Lower leg skin (tissue), 4 donors: ENCODE measurements around the gene CABCOCO1. TPM values are rescaled to one million over a fixed set of nuclear protein-coding genes. Genes with fewer than 3 reads are reported as not detected.

Experiments used
- DNase-seq, 2 donors: peaks; one replicate each; pipeline ENCODE4 v3.0.0-alpha.2; 2019; ENCODE audit warnings: low spot score in 2 of 2
- H3K4me3 ChIP-seq: fragments of 200-600 bp; sonication (generic); 2 replicates; pipeline ENCODE4 v1.5.1; 2017; ENCODE audit warnings: mild to moderate bottlenecking, low read depth; ENCODE audit not compliant: poor library complexity, severe bottlenecking
- CTCF ChIP-seq, 3 donors: fragments of 450-650 bp; IDR thresholded peaks; one replicate each; pipeline ENCODE4 v1.5.1; 2016; ENCODE audit warnings: antibody characterized with exemption in 3 of 3, mild to moderate bottlenecking in 3 of 3, moderate library complexity in 2 of 3
- POLR2A ChIP-seq, 2 donors: fragments of 450-650 bp; IDR thresholded peaks; one replicate each; pipeline ENCODE4 v1.6.1; 2016 to 2017; ENCODE audit warnings: antibody characterized with exemption in 2 of 2, mild to moderate bottlenecking in 1 of 2, moderate library complexity in 1 of 2
- WGBS, 2 donors: methylation state at CpG; one replicate each; pipeline ENCODE4 v1.1.5; 2018; 5-methylcytosine and 5-hydroxymethylcytosine counted together
- intact Hi-C: fragments of 100-400 bp; cut with DNase I; formaldehyde crosslinking; loops from one replicate; pipeline ENCODE4 v1.15.0; 2023; ENCODE audit warnings: low total_unique reads
- total RNA-seq, 4 donors: library from RNA; depleted of rRNA; stranded (reverse); fragments of >200 nt; gene quantifications; one replicate each; pipeline ENCODE4 v1.1.0, GENCODE V29; 2016

Gene CABCOCO1
- total RNA-seq, 4 donors from 2014 or later = 0.46 TPM; not detected in 3

GRCh38 chr10:61642676-61643075 lies 20.1 kb upstream of the CABCOCO1 start:
- intact Hi-C loops = no loop called here
- WGBS, 2 donors = 28 to 35% methylated on average over 4 of the region's 4 CpGs
- no peak for DNase-seq
- TF ChIP-seq CTCF (IDR thresholded peaks at IDR 0.05) (no peak), POLR2A (IDR thresholded peaks at IDR 0.05) (no peak)
- no peak overlapping the region for H3K4me3 ChIP-seq

- intact Hi-C loops = no loop called here
- DNase-seq = no peak
- TF ChIP-seq POLR2A (IDR thresholded peaks at IDR 0.05) = no peak
- TF ChIP-seq CTCF (IDR thresholded peaks at IDR 0.05) = no peak
- no peak overlapping the region for H3K4me3 ChIP-seq
- 53 to 58% methylated on average over 1 of the region's 1 CpG for WGBS, 2 donors
These were observed 19.4 kb upstream of the CABCOCO1 start for GRCh38 chr10:61643316-61643751.

- TF ChIP-seq POLR2A (IDR thresholded peaks at IDR 0.05) (no peak), CTCF (IDR thresholded peaks at IDR 0.05) (no peak)
- intact Hi-C loops = no loop called here
- no peak for DNase-seq
- H3K4me3 ChIP-seq = no peak overlapping the region
- 60 to 61% methylated on average over 2 of the region's 2 CpGs for WGBS, 2 donors
These were observed 9.0 kb upstream of the CABCOCO1 start for GRCh38 chr10:61653699-61654098.

- no peak overlapping the region for H3K4me3 ChIP-seq
- TF ChIP-seq CTCF (IDR thresholded peaks at IDR 0.05) = no peak
- no peak for TF ChIP-seq POLR2A (IDR thresholded peaks at IDR 0.05)
- no peak for DNase-seq
- intact Hi-C loops = no loop called here
These were observed 7.3 kb upstream of the CABCOCO1 start for GRCh38 chr10:61655335-61655851.

GRCh38 chr10:61663466-61663865 lies 737 bp downstream of the CABCOCO1 start:
- no peak overlapping the region for H3K4me3 ChIP-seq
- 45 to 56% methylated on average over 3 of the region's 3 CpGs for WGBS, 2 donors
- no peak for DNase-seq
- intact Hi-C loops = no loop called here
- TF ChIP-seq POLR2A (IDR thresholded peaks at IDR 0.05) = no peak
- no peak for TF ChIP-seq CTCF (IDR thresholded peaks at IDR 0.05)

GRCh38 chr10:61664985-61665384 lies 2.3 kb downstream of the CABCOCO1 start:
- no peak overlapping the region for H3K4me3 ChIP-seq
- intact Hi-C loops = loop anchor here (1.0 kb wide), 1 partner anchor 32 kb away; no protein-coding TSS in a partner anchor
- no peak for TF ChIP-seq POLR2A (IDR thresholded peaks at IDR 0.05)
- TF ChIP-seq CTCF (IDR thresholded peaks at IDR 0.05) = no peak
- 32 to 37% methylated on average over 2 of the region's 2 CpGs for WGBS, 2 donors
- no peak for DNase-seq
